Activated CD8-positive, alpha-beta memory T cell treated with anti-CD3 and anti-CD28 coated beads for 4 hours (primary cell): ENCODE measurements around the gene ZNF436.

ENCODE experiments used
- DNase-seq, 2 donors: peaks; one replicate each; pipeline ENCODE4 v3.0.0-alpha.2; 2020; ENCODE audit warnings: low read depth in 2 of 2

Gene ZNF436

GRCh38 chr1:23366598-23366997 lies 3.0 kb downstream of the ZNF436 start:
- DNase-seq: no peak

- no peak for DNase-seq
Observed at GRCh38 chr1:23366146-23366545, 3.5 kb downstream of the ZNF436 start.

GRCh38 chr1:23362218-23362713 lies 7.4 kb downstream of the ZNF436 start:
- no peak for DNase-seq

GRCh38 chr1:23358310-23358875 lies 11.2 kb downstream of the ZNF436 start:
- DNase-seq: no peak

- no peak for DNase-seq
Observed at GRCh38 chr1:23357138-23357908, 12.3 kb downstream of the ZNF436 start.

- no peak for DNase-seq
Observed at GRCh38 chr1:23356471-23357137, 13.0 kb downstream of the ZNF436 start.

GRCh38 chr1:23354245-23354644 lies 15.4 kb downstream of the ZNF436 start:
- no peak for DNase-seq

- no peak for DNase-seq
Observed at GRCh38 chr1:23352096-23352695, 17.4 kb downstream of the ZNF436 start.

GRCh38 chr1:23345920-23346319 lies 23.7 kb downstream of the ZNF436 start:
- DNase-seq: no peak

GRCh38 chr1:23344987-23345472 lies 24.6 kb downstream of the ZNF436 start:
- DNase-seq: no peak

- peak; percentile 97 to 98 for DNase-seq
Observed at GRCh38 chr1:23344111-23344986, 25.3 kb downstream of the ZNF436 start, which contains the start of gene HNRNPR. TSS of gene HNRNPR (minus strand) at chr1:23344284. CDS start at chr1:23341008, 3,276 bp downstream.

- peak in 1 of 2 donors; percentile 49 for DNase-seq
Observed at GRCh38 chr1:23343221-23344110, 26.2 kb downstream of the ZNF436 start.

GRCh38 chr1:23341931-23342692 lies 27.5 kb downstream of the ZNF436 start:
- DNase-seq: no peak

- DNase-seq: no peak
Observed at GRCh38 chr1:23339632-23340031, 30.0 kb downstream of the ZNF436 start.

- no peak for DNase-seq
Observed at GRCh38 chr1:23337869-23338268, 31.8 kb downstream of the ZNF436 start.

GRCh38 chr1:23331713-23332112 lies 37.9 kb downstream of the ZNF436 start:
- DNase-seq: no peak

- DNase-seq: no peak
Observed at GRCh38 chr1:23330846-23331245, 38.8 kb downstream of the ZNF436 start.

- no peak for DNase-seq
Observed at GRCh38 chr1:23325393-23325792, 44.2 kb downstream of the ZNF436 start.

GRCh38 chr1:23322770-23323169 lies 46.9 kb downstream of the ZNF436 start:
- DNase-seq: no peak
